PC-9 (cell line): ENCODE results near the gene SIPA1L3.

ENCODE experiments used
- CTCF ChIP-seq: fragments of 200-600 bp; sonication (generic); conservative IDR thresholded peaks from 2 replicates; pipeline ENCODE4 v1.6.1; 2017; ENCODE audit warnings: mixed run types, antibody characterized with exemption, mild to moderate bottlenecking, moderate library complexity
- EZH2 ChIP-seq: fragments of 200-600 bp; sonication (generic); IDR thresholded peaks from 2 replicates; pipeline ENCODE4 v1.8.0; 2017; ENCODE audit warnings: antibody characterized with exemption, low read depth

GRCh38 chr19:38152461-38153379 lies 245.7 kb downstream of the SIPA1L3 start:
- TF ChIP-seq CTCF: no peak
- TF ChIP-seq EZH2: no peak
